Measurements from ENCODE around the gene PCNT.

DNA sequence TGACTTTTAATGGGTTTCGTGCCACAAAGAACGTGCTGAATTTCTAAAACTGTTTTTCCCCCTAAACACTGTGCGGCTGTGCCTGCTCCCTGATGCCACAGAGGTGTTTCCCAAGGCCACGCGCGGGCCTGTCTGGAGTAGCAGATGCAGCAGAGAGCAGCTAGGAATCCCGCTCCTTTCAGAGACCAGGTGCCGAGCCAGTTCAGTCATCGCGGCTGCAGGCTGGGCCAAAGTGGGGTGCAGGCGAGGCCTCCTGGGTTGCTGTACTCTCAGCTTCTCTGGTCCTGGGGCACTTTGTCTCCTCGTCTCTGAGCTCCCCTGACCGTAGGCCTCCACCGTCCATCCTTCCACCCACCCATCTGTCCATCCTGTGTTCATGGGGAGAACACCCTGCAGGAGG, 117.4 kb downstream of the PCNT start:
- TF ChIP-seq SP1 (CRISPR knock-in tag; conservative IDR thresholded peaks at IDR 0.05) = no peak
- TF ChIP-seq, protein P1, sequence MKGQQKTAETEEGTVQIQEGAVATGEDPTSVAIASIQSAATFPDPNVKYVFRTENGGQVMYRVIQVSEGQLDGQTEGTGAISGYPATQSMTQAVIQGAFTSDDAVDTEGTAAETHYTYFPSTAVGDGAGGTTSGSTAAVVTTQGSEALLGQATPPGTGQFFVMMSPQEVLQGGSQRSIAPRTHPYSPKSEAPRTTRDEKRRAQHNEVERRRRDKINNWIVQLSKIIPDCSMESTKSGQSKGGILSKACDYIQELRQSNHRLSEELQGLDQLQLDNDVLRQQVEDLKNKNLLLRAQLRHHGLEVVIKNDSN (CRISPR knock-in tag; IDR thresholded peaks at IDR 0.05) = no peak
